Measurements from ENCODE around the gene GRM4. TPM values are rescaled to one million over a fixed set of nuclear protein-coding genes. Genes with fewer than 3 reads are reported as not detected.

GRM4 gene
- total RNA-seq, 4 donors from 2014 or later = not detected

DNA sequence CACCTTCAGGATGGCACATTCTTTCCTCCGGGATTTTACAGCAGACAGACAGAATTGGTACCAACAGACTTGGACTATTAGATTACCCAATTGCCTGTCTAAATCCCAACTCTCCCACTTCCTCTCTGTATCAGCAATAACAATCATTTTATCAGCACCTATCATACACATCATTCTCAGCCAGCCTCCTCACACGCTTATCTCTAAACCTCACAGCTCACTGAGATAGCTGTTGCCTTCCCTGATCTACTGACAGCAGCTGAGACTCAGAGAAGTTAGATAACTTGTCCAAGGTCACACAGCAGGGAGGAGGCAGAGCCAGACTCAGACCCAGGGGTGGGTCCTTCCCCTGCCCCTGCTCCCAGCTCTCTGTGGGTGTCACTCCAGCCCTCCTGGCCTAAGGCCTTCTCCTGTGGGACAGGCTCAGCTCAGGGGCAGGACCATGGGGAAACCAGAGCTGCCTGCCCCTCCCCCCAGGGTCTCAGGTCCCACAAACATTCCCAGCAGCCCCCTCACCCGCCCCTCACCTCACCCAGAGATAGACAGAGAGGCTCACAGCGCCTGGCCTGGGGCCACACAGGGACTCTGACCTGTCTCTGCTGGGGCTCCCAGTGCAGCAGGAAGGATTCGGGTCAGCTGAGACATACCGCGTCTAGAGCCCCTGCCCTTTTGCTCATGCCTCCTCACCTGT lies 92.8 kb downstream of the GRM4 start:
- no peak for TF ChIP-seq CTCF (IDR thresholded peaks at IDR 0.05; ENCODE audit: low read depth)

DNA sequence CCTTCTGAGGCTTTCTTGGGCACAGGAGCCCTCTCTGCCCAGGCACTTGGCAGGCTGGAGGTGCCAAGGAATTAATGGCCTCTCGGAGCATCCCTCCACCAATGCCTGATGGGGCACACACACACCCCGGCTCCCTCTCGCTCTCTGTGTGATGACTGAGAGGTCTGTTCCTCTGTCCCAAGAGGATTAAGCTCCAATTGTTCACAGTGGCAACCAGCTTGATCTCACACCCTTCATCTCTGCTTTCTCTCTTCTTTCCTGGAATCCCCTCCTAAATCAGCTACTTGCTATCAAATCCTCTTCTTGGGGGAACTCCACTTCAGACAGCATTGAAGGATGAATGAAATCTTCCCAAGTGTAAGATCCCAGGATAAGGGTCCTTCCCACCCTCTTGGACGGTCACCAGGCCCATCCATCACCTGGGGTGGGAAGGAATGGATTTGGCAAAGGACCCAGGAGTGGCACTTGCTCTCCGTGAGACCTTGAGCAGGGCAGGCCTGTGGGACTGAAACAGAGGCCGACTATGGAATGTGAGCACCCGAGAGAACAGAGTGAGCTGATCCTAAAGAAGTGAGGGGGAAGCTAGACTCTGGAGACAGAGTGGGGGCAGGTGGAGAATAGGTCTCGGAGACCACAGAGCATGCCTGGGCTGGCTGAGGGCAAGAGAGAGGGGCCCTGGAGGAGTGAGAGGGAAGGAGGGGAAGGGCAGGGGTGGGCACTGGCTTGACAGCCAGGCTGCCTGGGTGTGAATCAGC lies 93.6 kb downstream of the GRM4 start:
- TF ChIP-seq CTCF (IDR thresholded peaks at IDR 0.05; ENCODE audit: low read depth) = no peak

GRCh38 chr6:34051331-34051919 lies 94.5 kb downstream of the GRM4 start:
- TF ChIP-seq CTCF (IDR thresholded peaks at IDR 0.05; ENCODE audit: low read depth) = no peak

DNA sequence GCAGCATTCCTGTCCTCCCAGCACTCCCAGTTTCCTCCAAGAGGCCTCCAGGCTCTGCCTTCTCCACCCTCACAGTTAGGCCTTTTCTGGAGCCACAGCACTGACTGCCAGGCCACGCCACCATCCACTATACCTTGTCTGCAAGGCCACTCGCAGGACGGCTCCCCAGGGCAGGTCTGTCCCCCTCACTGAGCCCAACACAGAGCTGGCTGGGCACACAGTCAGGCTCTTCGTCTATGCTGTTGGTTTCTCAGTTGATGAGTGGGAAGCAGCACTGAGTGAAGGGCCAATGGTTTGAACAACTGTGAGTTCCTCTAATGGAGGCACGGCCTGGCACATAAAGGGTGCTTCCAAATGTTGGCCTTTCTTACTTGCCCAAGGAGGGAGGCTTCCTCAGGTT lies 95.2 kb downstream of the GRM4 start:
- TF ChIP-seq CTCF (IDR thresholded peaks at IDR 0.05; ENCODE audit: low read depth) = no peak

GRCh38 chr6:34049395-34050342 lies 96.2 kb downstream of the GRM4 start:
- no peak for TF ChIP-seq CTCF (IDR thresholded peaks at IDR 0.05; ENCODE audit: low read depth)

DNA sequence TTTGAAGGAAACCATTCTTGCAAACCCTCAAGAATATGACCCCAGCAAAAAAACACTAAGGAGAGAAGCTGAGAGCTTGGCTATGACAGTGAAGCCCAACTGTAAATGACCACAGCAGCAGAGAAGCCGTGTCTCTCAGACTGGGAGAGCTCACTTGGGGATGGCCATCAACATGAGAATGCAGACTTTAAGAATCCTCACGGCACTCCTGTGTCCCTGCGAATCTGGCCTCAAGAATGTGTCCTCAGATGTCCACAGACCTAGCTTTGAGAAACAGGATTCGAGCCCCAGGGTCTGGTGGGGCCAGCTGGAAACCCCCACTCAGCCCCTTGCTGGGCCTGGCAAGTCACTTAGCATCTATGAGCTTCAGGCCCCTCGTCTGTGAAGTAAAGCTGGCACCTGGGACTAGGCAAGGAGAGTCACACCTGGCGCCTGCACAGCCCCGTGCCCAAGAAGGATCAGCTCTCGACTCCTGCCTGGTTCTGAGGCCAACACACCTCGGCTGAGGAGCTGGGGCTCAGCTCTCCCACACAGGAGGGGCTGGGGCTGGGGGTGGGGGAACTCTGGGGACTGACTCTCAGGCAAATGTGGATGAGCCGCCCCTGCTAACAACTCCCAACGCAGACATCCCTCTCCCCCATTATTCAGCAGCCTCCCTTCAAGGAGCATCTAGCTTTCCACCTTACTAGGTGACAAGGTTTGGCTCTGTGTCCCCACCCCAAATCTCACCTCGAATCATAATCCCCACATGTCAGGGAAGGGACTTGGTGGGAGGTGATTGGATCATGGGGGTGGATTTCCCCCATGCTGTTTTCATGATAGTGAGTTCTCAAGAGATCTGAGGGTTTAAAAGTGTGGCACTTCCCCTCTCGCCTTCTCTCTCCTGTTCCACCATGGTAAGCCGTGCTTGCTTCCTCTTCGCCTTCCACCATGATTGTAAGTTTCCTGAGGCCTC lies 97.7 kb downstream of the GRM4 start:
- TF ChIP-seq CTCF (IDR thresholded peaks at IDR 0.05; ENCODE audit: low read depth) = no peak
